Lower leg skin (tissue), 3 donors: ENCODE data around the gene TSPEAR.

Source experiments
- POLR2A ChIP-seq, 2 donors: fragments of 450-650 bp; IDR thresholded peaks; one replicate each; pipeline ENCODE4 v1.6.1; 2016 to 2017; ENCODE audit warnings: antibody characterized with exemption in 2 of 2, mild to moderate bottlenecking in 1 of 2, moderate library complexity in 1 of 2
- TF ChIP-seq, protein P1 (sequence below), 3 donors: fragments of 450-650 bp; IDR thresholded peaks; one replicate each; pipeline ENCODE4 v1.5.1; 2016; ENCODE audit warnings: antibody characterized with exemption in 3 of 3, mild to moderate bottlenecking in 3 of 3, moderate library complexity in 2 of 3

DNA sequence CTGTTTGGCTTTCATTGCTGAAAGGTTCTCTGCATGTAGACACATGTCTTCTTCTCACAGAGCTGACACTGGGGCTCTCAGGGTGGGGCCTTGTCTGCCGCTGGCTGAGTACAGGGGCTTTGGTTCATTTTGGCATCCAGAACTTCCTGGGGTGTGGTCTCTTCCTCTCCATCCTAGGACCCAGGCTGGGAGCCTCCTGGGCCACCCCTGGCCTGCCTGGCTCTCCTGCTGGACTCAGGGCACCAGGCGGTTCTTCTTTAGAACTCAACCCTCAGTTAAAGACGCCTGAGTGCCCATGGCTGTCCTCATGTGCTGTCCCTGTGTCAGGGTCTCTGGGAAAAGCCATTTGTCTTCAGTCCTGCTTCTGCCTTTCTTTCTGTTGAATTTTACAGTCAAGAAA, 125.5 kb downstream of the TSPEAR start:
- TF ChIP-seq, protein P1, sequence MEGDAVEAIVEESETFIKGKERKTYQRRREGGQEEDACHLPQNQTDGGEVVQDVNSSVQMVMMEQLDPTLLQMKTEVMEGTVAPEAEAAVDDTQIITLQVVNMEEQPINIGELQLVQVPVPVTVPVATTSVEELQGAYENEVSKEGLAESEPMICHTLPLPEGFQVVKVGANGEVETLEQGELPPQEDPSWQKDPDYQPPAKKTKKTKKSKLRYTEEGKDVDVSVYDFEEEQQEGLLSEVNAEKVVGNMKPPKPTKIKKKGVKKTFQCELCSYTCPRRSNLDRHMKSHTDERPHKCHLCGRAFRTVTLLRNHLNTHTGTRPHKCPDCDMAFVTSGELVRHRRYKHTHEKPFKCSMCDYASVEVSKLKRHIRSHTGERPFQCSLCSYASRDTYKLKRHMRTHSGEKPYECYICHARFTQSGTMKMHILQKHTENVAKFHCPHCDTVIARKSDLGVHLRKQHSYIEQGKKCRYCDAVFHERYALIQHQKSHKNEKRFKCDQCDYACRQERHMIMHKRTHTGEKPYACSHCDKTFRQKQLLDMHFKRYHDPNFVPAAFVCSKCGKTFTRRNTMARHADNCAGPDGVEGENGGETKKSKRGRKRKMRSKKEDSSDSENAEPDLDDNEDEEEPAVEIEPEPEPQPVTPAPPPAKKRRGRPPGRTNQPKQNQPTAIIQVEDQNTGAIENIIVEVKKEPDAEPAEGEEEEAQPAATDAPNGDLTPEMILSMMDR (IDR thresholded peaks at IDR 0.05): no peak
- no peak for TF ChIP-seq POLR2A (IDR thresholded peaks at IDR 0.05)
